Stimulated activated CD8-positive, alpha-beta memory T cell treated with anti-CD3 and anti-CD28 coated beads, Interleukin-12 subunit alpha, Interleukin-12 subunit beta, amount 100 ng/mL, for 24 hours (primary cell): ENCODE measurements around the gene TBXAS1.

Experiments
- DNase-seq: peaks from one replicate; pipeline ENCODE4 v3.0.0-alpha.2; 2020; ENCODE audit errors: extremely low read depth

The TBXAS1 gene

GRCh38 chr7:140000666-140001268, 171.7 kb downstream of the TBXAS1 start:
- no peak for DNase-seq

- no peak for DNase-seq
Observed at GRCh38 chr7:140003913-140004382, 174.9 kb downstream of the TBXAS1 start.

DNA sequence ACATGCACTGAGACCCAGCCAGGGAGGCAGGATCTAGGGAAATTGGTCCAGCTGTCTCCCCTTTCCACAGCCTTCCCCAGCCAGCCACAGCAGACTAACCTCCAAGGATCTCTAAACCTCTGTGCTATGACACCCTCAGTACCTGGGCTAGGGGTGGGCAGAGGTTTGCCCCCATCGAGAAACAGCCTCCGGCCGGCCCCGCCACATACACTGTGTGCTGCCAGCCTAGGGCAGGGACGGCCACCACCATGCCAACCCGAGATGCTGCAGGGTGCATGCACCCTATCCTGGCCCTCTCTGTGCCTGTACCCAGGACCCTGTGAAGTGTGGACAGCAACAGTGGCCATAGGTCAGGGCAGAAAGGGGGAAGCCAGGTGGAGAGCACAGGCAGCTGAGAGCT, 175.6 kb downstream of the TBXAS1 start:
- DNase-seq, result no peak

DNA sequence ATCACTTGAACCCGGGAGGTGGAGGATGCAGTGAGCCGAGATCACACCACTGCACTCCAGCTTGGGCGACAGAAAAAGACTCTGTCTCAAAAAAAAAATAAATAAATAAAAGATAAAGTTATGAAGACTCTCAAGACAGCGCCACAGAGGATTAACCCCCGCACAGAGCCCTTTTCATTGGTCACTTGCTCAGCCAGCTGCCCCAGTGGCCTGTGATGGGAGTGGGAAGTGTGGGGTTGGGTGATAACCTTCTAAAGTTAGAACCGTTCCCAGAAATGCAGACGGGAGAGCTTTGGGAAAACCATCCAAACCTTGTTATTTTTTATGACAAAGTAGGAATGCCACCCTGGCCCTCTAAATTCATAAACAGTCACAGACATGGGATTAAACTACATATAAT, 176.3 kb downstream of the TBXAS1 start:
- DNase-seq, result no peak

GRCh38 chr7:140005754-140006503, 176.9 kb downstream of the TBXAS1 start:
- DNase-seq, result no peak

DNA sequence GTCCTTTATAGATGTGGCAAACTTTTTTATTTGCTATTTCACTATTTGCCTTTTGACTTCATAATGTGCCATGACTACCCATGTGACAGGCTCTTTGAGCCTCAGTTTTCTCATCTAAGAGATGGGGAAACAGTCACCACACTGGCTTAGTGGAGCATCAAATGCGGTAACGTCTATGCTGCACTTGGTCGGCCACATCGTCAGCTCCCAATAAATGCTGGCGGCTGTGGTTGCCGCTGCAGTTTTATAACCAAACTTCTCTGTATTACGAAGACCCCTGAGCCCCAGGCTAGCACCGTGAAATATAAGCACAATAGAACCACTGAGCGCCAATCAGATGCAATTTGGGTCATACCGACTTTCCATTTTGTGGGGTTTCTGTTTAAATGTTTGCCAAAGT, 177.5 kb downstream of the TBXAS1 start:
- DNase-seq, result no peak

DNA sequence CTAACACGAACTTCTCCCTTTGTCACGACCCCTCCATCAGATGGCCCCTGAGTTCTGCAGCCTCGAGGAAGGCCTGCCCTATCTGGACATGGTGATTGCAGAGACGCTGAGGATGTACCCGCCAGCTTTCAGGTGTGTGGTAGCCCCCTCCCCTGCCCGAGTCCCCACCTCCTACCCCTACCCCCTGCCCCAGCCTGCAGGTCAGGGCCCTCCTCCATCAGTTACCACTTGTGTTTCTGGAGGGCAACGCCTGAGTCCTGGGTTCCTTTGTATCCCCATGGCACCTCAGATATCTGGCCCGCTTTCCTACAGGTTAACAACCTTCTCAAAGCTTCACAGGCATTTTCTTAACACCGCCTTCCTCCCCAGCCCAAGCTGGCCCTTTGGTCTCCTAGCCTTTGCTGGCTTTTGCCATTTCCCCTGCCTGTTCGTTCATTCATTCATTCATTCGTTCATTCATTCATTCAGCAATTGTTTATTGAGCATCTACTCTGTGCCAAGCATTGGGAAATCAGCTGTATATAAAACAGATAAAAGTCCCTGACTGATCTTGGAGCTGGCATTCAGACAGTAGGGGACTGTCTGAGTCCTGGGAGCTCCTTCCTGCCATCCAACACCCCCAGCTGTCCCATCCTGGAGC, 178.1 kb downstream of the TBXAS1 start:
- DNase-seq, result no peak

GRCh38 chr7:140008755-140009610, 179.9 kb downstream of the TBXAS1 start:
- no peak for DNase-seq

DNA sequence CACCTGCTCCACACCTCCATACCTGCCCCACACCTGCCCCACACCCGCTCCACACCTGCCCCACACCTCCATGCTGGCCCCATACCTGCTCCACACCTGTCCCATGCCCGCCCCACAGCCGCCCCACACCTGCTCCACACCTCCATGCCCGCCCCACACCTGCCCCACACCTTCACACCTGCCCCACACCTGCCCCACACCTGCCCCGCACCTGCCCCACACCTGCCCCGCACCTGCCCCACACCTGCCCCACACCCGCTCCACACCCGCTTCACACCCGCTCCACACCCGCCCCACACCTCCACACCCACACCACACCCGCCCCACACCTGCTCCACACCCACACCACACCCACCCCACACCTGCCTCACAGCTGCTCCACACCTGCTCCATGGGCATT, 180.7 kb downstream of the TBXAS1 start:
- DNase-seq, result no peak

DNA sequence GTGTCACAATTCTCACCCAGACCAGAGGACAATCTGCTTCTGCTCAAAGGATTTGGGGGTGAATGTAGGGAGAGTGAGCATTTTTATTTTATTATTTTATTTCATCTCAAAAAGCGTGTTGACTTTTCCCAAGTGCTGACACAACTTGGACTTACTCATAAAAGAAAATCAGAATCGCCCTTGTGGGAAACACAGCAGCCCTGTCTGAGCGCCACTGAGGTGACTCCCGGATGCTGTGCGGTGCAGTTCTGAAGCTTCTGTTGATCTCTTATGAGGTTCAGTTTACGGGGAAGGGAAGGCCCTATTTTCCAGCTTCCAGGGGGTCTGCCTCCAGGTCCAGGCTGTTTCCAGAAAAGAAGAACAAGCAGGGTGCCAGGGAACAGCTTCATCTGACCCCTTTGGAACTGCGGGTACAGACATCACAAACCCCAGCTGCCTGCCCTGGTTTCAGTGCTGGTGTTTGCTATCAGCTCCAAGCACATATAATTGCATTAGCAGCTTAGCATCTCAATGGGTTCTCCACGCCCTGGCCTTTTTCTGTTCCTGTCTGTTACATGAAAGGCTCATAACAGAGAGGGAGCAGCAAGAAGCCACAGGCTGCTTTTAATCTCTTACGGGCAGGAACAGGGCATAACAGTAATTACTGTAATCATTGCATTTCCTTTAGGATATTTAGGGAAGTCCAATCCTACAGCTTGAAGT, 181.3 kb downstream of the TBXAS1 start:
- no peak for DNase-seq

GRCh38 chr7:140013676-140014075, 184.6 kb downstream of the TBXAS1 start:
- no peak for DNase-seq

- DNase-seq, result no peak
Observed at GRCh38 chr7:140014123-140014522, 185.1 kb downstream of the TBXAS1 start.

DNA sequence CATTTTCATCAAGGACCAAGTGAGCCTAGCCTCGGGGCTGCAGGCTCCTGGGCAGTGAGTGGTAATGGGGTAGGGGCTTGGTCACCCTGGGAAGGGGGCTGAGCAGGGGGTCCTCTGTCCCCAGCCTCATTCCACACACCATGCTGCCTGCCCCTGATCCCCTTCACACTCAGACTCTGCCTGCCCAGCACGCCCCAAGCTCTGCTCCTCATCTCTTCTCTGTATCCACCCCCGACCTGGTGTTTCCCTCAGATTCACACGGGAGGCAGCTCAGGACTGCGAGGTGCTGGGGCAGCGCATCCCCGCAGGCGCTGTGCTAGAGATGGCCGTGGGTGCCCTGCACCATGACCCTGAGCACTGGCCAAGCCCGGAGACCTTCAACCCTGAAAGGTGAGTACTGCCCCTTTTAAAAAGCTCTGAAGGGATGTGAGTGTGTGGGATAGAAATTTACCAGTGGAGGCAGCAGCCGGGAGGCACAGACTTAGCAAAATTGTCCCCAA, 186.5 kb downstream of the TBXAS1 start:
- no peak for DNase-seq

- no peak for DNase-seq
Observed at GRCh38 chr7:140016540-140016939, 187.5 kb downstream of the TBXAS1 start.

DNA sequence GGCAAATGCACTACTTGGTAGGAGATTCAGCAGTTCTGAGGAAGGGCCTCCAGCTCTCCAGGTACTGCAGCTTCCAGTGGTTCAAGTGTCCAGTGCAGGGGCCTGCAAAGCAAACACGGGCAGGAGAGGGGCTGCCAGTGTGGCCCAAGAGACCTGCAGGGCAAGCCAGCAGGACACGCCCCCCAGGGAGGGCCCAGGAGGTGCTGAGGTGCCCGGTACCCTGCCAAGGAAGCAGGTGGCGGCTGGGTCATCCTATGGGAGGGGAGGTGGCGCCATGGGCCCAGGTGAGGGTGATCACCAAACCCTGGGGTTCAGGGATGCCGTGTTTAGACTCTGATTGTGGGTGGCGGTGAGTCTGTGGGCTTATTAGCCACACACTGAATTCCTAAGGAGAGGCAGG, 188.0 kb downstream of the TBXAS1 start:
- no peak for DNase-seq

GRCh38 chr7:140017543-140017942, 188.5 kb downstream of the TBXAS1 start:
- DNase-seq, result no peak

DNA sequence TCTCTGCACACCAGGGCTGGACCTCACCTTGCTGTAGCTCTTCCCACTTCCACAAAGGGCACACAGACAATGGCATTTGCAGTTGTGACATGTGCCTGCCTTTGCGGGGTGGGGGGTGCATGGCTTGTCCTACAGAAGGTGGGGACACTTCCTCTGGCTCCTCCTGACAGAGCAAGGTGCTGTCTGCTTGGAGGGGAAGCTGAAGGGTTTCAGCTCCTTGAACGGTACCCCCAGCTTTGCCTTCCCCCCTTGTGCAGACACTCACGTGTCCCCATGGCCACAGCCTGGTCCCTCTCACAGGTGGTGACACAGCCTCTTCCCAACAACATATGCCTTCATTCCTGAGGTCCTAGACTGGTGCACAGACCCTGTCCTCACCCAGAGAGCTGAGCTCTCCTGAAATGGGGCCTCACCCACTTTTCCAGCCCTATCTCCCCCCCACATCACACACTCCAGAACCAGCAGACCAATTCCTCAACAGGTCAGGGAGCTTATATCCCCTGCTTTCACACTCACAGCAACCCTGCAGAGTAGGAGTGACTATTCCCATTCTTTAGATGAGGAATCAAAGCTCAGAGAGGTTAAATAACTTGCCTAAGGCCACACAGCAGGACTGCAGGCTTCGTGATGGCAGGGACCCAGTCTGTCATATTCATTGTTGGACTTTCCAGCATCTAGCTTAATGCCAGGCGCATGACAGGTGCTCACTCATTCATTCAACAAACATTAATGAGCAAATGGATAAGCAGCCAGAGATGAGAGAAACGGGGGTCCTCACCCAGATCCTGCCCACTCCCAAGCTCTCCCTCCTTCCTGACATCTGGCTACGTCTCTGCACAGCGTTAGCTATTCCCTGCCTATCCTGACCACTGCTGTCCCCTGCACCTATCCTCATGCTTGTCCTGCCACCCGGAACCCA, 189.3 kb downstream of the TBXAS1 start:
- no peak for DNase-seq

DNA sequence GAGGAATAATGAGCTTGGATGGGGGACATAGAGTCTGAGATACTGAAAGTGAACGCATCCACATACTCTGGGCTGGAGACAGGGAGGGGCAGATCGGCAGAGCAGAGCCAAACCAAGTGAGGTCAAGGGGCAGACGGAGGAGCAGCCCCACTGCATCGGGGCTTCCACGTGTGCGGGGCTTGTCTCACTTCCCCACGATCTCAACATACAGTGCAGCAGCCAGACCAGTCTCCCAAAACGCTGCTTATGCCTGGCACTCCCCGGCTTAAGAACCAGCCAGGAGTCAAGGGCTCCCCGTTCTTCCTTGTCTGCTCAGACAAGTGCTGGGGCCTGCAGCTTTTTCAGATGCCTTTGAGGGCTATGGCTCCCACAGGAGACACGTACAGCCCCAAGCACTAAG, 190.1 kb downstream of the TBXAS1 start:
- DNase-seq, result no peak

- no peak for DNase-seq
Observed at GRCh38 chr7:140019606-140020005, 190.5 kb downstream of the TBXAS1 start.

DNA sequence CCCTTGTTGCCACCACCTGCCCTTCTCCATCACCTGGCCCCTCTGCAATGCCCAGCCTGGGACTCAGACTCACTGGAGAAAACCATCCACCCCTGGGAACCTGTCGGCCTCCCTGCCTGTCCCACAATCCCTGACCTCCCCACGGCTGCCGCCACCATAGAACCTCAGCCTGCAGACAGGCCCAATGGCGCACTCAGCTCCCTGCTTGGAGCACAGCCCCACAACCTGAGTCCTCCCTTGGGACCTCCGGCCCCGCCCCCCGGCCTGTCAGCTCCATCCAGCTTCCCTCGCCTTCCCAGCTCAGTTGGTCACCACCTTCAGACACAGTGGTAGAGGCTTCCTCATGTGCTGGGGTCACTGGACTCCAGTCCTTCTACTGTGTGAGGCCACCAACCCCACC, 192.5 kb downstream of the TBXAS1 start:
- DNase-seq, result no peak
